ENCODE data around the gene SMIM3. TPM values are rescaled to one million over a fixed set of nuclear protein-coding genes. Genes with fewer than 3 reads are reported as not detected.

SMIM3 gene
- polyA plus RNA-seq, 2 of the 4 experiments (the other 2 are of a cell fraction): 4.5 to 4.6 TPM

DNA sequence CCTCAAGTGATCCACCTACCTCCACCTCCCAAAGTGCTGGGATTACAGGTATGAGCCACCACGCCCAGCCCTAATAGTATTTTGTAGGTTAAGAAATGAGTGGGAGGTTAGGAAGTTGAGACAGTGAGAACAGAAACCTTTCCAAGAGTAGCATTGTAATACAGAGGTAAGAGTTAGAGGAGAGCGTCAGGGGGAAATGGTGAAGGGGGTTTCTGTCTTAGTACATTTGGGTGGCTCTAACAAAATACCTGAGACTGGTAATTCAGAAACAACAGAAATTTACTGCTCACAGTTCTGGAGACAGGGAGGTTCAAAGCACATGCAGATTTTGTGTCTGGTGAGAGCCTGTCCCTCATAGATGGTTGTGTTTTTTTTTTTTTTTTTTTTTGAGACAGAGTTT lies 18.8 kb downstream of the SMIM3 start:
- Histone ChIP-seq H3K9me3 (no peaks in the 10 kb centered on the region), H3K27ac (no peak overlapping the region), H3K4me1 (no peaks in the 10 kb centered on the region), H3K4me3 (no peak overlapping the region), H3K4me2 (no peak overlapping the region)
- WGBS (ENCODE audit: missing lambda C conversion rate): 74% methylated on average over 2 of the region's 2 CpGs
- ChIA-PET POLR2A (no interaction called here), CTCF (no interaction called here)
- no peak for FAIRE-seq
- ATAC-seq: no peak
- DNase-seq (ENCODE audit: low read depth in 1 of 2, low spot score in 1 of 2): no peak
- TF ChIP-seq, protein P1, sequence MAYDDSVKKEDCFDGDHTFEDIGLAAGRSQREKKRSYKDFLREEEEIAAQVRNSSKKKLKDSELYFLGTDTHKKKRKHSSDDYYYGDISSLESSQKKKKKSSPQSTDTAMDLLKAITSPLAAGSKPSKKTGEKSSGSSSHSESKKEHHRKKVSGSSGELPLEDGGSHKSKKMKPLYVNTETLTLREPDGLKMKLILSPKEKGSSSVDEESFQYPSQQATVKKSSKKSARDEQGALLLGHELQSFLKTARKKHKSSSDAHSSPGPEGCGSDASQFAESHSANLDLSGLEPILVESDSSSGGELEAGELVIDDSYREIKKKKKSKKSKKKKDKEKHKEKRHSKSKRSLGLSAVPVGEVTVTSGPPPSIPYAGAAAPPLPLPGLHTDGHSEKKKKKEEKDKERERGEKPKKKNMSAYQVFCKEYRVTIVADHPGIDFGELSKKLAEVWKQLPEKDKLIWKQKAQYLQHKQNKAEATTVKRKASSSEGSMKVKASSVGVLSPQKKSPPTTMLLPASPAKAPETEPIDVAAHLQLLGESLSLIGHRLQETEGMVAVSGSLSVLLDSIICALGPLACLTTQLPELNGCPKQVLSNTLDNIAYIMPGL (CRISPR knock-in tag; IDR thresholded peaks at IDR 0.05; ENCODE audit: borderline replicate concordance): no peak
- TF ChIP-seq PHF8 (IDR thresholded peaks at IDR 0.05; ENCODE audit: borderline replicate concordance, low read depth) (no peak), MAFK (IDR thresholded peaks at IDR 0.05; ENCODE audit: partially characterized antibody) (no peak), MAZ (IDR thresholded peaks at IDR 0.05; ENCODE audit: borderline replicate concordance, low read depth, low read length) (no peak), RCOR1 (IDR thresholded peaks at IDR 0.05; ENCODE audit: low read depth, low read length) (no peak), ESRRA (IDR thresholded peaks at IDR 0.05; ENCODE audit: borderline replicate concordance, low read length) (no peak), ZSCAN20 (CRISPR knock-in tag; IDR thresholded peaks at IDR 0.05) (no peak), GATA3 (IDR thresholded peaks at IDR 0.05; ENCODE audit: borderline replicate concordance) (no peak), CBX8 (IDR thresholded peaks at IDR 0.05) (no peak), NFE2L2 (conservative IDR thresholded peaks at IDR 0.05; ENCODE audit: low read length) (no peak), FOSB (CRISPR knock-in tag; IDR thresholded peaks at IDR 0.05) (no peak), FOSL2 (IDR thresholded peaks at IDR 0.05) (no peak), FOSL2 (CRISPR knock-in tag; IDR thresholded peaks at IDR 0.05) (no peak), EP300 (IDR thresholded peaks at IDR 0.05) (no peak), ZC3H11A (IDR thresholded peaks at IDR 0.05) (no peak), HDAC2 (IDR thresholded peaks at IDR 0.05) (no peak)
- TF ChIP-seq, protein P2, sequence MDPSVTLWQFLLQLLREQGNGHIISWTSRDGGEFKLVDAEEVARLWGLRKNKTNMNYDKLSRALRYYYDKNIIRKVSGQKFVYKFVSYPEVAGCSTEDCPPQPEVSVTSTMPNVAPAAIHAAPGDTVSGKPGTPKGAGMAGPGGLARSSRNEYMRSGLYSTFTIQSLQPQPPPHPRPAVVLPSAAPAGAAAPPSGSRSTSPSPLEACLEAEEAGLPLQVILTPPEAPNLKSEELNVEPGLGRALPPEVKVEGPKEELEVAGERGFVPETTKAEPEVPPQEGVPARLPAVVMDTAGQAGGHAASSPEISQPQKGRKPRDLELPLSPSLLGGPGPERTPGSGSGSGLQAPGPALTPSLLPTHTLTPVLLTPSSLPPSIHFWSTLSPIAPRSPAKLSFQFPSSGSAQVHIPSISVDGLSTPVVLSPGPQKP (IDR thresholded peaks at IDR 0.05; ENCODE audit: low read depth, low read length): no peak
- TF ChIP-seq, protein P3, sequence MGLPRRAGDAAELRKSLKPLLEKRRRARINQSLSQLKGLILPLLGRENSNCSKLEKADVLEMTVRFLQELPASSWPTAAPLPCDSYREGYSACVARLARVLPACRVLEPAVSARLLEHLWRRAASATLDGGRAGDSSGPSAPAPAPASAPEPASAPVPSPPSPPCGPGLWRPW (IDR thresholded peaks at IDR 0.05): no peak

DNA sequence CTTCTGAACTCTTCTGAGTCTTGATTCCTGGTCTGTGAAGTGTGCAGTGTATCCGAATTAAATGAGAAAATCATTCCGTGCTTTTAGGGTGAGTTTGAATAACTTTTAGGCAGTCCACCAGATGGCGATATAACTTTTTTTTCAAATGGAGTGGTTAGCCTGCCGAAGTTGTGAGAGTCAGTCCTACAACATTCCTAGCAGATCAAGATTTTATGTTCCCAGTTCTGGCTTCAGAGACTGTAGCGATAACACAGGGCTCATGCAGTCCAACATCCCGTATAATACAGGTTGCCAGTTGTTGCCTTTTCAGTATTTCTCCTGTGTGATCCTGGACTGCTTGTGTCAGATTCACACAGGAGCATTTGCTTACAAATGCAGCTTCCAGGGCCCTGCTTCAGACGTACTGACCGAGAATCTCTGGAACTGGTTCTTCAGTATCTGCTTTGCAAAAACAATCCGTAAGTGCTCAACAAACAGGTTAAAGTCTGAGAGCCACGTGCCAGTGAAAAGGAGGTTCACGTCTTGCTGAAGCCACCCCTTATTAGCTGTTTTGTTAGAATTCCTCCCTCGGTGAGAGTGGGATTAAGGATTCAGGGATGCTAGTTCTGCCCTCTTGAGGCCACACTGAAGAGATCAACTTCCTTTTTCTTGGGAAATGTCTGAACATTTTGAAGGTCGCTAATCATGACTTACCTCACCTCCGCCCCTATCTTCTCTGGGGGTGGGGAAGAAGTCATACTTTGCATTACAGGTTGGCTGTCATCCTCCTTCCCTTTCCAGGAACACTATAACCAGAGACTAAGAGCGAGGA lies 22.8 kb downstream of the SMIM3 start:
- H3K4me2 ChIP-seq: peak overlapping the region; percentile 54
- H3K4me1 ChIP-seq: no peaks in the 10 kb centered on the region
- WGBS (ENCODE audit: missing lambda C conversion rate): 2% methylated on average over 15 of the region's 15 CpGs
- FAIRE-seq: peak; percentile 98
- peak; percentile 59 to 71 for DNase-seq (ENCODE audit: low read depth in 1 of 2, low spot score in 1 of 2)
- ATAC-seq: peak; percentile 89 to 97
- peak overlapping the region; percentile 29 for H3K4me3 ChIP-seq
- peaks cover 12% of the 10 kb centered on the region; the same call in 2 of the 3 replicates for H3K9me3 ChIP-seq
- ChIA-PET CTCF (interaction anchor here (0.6 to 2.5 kb wide), 25 partner anchors 9 to 446 kb away, joined by 3 to 33 read pairs (median 4); partner anchors contain the start of genes IRGM and SMIM3), POLR2A (no interaction called here)
- H3K27ac ChIP-seq: peak overlapping the region; percentile 12 to 50; a peak in 2 of 6 replicates
- TF ChIP-seq EHMT2 (IDR thresholded peaks at IDR 0.05; ENCODE audit: low read depth) (no peak), JUN (IDR thresholded peaks at IDR 0.05) (no peak), CBX2 (IDR thresholded peaks at IDR 0.05; ENCODE audit: borderline replicate concordance, low read depth) (no peak), RAD21 (conservative IDR thresholded peaks at IDR 0.05 in 1 of 2, IDR thresholded peaks at IDR 0.05 in 1 of 2) (peak; percentile 58 to 63; a peak in 4 of 5 replicates), FOXS1 (CRISPR knock-in tag; IDR thresholded peaks at IDR 0.05) (no peak), HEYL (CRISPR knock-in tag; IDR thresholded peaks at IDR 0.05) (no peak), MAZ (IDR thresholded peaks at IDR 0.05; ENCODE audit: borderline replicate concordance, low read depth, low read length) (no peak), KDM5A (IDR thresholded peaks at IDR 0.05) (no peak), TFCP2L1 (CRISPR knock-in tag; IDR thresholded peaks at IDR 0.05) (no peak), POLR2AphosphoS2 (conservative IDR thresholded peaks at IDR 0.05; ENCODE audit: low read length) (no peak), GATA3 (IDR thresholded peaks at IDR 0.05; ENCODE audit: borderline replicate concordance) (no peak), SMC3 (IDR thresholded peaks at IDR 0.05) (peak; percentile 63; the same call in 2 of the 3 replicates), PHF8 (IDR thresholded peaks at IDR 0.05; ENCODE audit: borderline replicate concordance, low read depth) (no peak), CEBPB (IDR thresholded peaks at IDR 0.05) (no peak)
- TF ChIP-seq, protein P3 (IDR thresholded peaks at IDR 0.05): no peak
- TF ChIP-seq, protein P4, sequence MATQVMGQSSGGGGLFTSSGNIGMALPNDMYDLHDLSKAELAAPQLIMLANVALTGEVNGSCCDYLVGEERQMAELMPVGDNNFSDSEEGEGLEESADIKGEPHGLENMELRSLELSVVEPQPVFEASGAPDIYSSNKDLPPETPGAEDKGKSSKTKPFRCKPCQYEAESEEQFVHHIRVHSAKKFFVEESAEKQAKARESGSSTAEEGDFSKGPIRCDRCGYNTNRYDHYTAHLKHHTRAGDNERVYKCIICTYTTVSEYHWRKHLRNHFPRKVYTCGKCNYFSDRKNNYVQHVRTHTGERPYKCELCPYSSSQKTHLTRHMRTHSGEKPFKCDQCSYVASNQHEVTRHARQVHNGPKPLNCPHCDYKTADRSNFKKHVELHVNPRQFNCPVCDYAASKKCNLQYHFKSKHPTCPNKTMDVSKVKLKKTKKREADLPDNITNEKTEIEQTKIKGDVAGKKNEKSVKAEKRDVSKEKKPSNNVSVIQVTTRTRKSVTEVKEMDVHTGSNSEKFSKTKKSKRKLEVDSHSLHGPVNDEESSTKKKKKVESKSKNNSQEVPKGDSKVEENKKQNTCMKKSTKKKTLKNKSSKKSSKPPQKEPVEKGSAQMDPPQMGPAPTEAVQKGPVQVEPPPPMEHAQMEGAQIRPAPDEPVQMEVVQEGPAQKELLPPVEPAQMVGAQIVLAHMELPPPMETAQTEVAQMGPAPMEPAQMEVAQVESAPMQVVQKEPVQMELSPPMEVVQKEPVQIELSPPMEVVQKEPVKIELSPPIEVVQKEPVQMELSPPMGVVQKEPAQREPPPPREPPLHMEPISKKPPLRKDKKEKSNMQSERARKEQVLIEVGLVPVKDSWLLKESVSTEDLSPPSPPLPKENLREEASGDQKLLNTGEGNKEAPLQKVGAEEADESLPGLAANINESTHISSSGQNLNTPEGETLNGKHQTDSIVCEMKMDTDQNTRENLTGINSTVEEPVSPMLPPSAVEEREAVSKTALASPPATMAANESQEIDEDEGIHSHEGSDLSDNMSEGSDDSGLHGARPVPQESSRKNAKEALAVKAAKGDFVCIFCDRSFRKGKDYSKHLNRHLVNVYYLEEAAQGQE (IDR thresholded peaks at IDR 0.05): no peak
- TF ChIP-seq, protein P5, sequence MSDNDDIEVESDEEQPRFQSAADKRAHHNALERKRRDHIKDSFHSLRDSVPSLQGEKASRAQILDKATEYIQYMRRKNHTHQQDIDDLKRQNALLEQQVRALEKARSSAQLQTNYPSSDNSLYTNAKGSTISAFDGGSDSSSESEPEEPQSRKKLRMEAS (IDR thresholded peaks at IDR 0.05): no peak

Data from A549 (cell line).